HG03575 (cell line): ENCODE measurements around the gene SNX22.

Experiments used
- ATAC-seq: cut with Tn5 transposase; IDR thresholded peaks from one replicate; pipeline ENCODE4 v1.9.1; 2021; ENCODE audit not compliant: unreplicated experiment, insufficient number of reproducible peaks, low FRiP score; ENCODE audit errors: extremely low read depth

Gene SNX22

GRCh38 chr15:64132217-64132616, 19.3 kb upstream of the SNX22 start:
- no peak for ATAC-seq

GRCh38 chr15:64133623-64134344, 17.7 kb upstream of the SNX22 start:
- no peak for ATAC-seq

GRCh38 chr15:64134345-64134829, 17.1 kb upstream of the SNX22 start:
- ATAC-seq: no peak

GRCh38 chr15:64136347-64136746, 15.2 kb upstream of the SNX22 start:
- ATAC-seq: no peak

GRCh38 chr15:64137226-64137833, 14.2 kb upstream of the SNX22 start:
- ATAC-seq: no peak

- no peak for ATAC-seq
These were observed 13.1 kb upstream of the SNX22 start for GRCh38 chr15:64138331-64138941.

GRCh38 chr15:64141798-64142512, 9.6 kb upstream of the SNX22 start:
- ATAC-seq: no peak

- no peak for ATAC-seq
These were observed 8.3 kb upstream of the SNX22 start for GRCh38 chr15:64143276-64143675.

GRCh38 chr15:64144192-64144564, 7.4 kb upstream of the SNX22 start:
- no peak for ATAC-seq

GRCh38 chr15:64144565-64145281, 6.8 kb upstream of the SNX22 start:
- no peak for ATAC-seq

- ATAC-seq: no peak
These were observed 5.5 kb upstream of the SNX22 start for GRCh38 chr15:64146041-64146440.

- ATAC-seq: no peak
These were observed 5.0 kb upstream of the SNX22 start for GRCh38 chr15:64146520-64146884.

- no peak for ATAC-seq
These were observed 4.4 kb upstream of the SNX22 start for GRCh38 chr15:64146885-64147681.

GRCh38 chr15:64148168-64148567, 3.4 kb upstream of the SNX22 start:
- no peak for ATAC-seq

GRCh38 chr15:64148581-64148980, 3.0 kb upstream of the SNX22 start:
- no peak for ATAC-seq

- ATAC-seq: no peak
These were observed 2.1 kb upstream of the SNX22 start for GRCh38 chr15:64149424-64149823.

GRCh38 chr15:64149893-64150578, 1.5 kb upstream of the SNX22 start:
- no peak for ATAC-seq
